Trophoblast cell (in vitro differentiated cells and primary cell): ENCODE measurements around the gene PDGFC.
A peak's percentile ranks its signal among the peaks of the same experiment; 100 is the strongest.

Experiments
- DNase-seq, 2 donors: peaks; one replicate each; pipeline ENCODE4 v3.0.0-alpha.2; 2016
- H2AFZ ChIP-seq: 2 replicates; pipeline ENCODE4 v1.6.1; 2013; ENCODE audit warnings: low read length, moderate library complexity, mild to moderate bottlenecking; ENCODE audit not compliant: insufficient read depth, poor library complexity
- H2AK5ac ChIP-seq: 2 replicates; pipeline ENCODE4 v1.6.1; 2013; ENCODE audit warnings: mild to moderate bottlenecking, low read length
- H2BK120ac ChIP-seq: 2 replicates; pipeline ENCODE4 v1.6.1; 2013; ENCODE audit warnings: low read length, mild to moderate bottlenecking, moderate library complexity; ENCODE audit not compliant: insufficient read depth, poor library complexity
- H2BK12ac ChIP-seq: 2 replicates; pipeline ENCODE4 v1.6.1; 2013; ENCODE audit warnings: mild to moderate bottlenecking, low read length, moderate library complexity
- H2BK5ac ChIP-seq: 2 replicates; pipeline ENCODE4 v1.6.1; 2013; ENCODE audit warnings: low read length, low read depth, moderate library complexity, mild to moderate bottlenecking; ENCODE audit not compliant: poor library complexity
- H3K14ac ChIP-seq: 2 replicates; pipeline ENCODE4 v1.6.1; 2013; ENCODE audit warnings: mild to moderate bottlenecking, low read length
- H3K18ac ChIP-seq: 2 replicates; pipeline ENCODE4 v1.6.1; 2013; ENCODE audit warnings: mild to moderate bottlenecking, low read length
- H3K23ac ChIP-seq: 2 replicates; pipeline ENCODE4 v1.6.1; 2013; ENCODE audit warnings: low read length
- H3K27ac ChIP-seq: 2 replicates; pipeline ENCODE4 v1.5.1; 2013; ENCODE audit warnings: low read depth, mild to moderate bottlenecking, inconsistent platforms, low read length, moderate library complexity
- H3K27me3 ChIP-seq: 2 replicates; pipeline ENCODE4 v1.6.1; 2013; ENCODE audit warnings: inconsistent platforms, mild to moderate bottlenecking, low read length, moderate library complexity; ENCODE audit not compliant: insufficient read depth
- H3K36me3 ChIP-seq, 2 experiments: 1 replicate in 1 of 2; 2 replicates in 1 of 2; pipeline ENCODE4 v1.6.1; 2013; ENCODE audit warnings: low read length in 2 of 2, mild to moderate bottlenecking in 2 of 2, moderate library complexity in 1 of 2; ENCODE audit not compliant: insufficient read depth in 2 of 2, control insufficient read depth in 1 of 2
- H3K4ac ChIP-seq: 2 replicates; pipeline ENCODE4 v1.6.1; 2013; ENCODE audit warnings: low read depth, mild to moderate bottlenecking, low read length, moderate library complexity
- H3K4me1 ChIP-seq, 2 experiments: 1 replicate in 1 of 2; 2 replicates in 1 of 2; pipeline ENCODE4 v1.6.1; 2013; ENCODE audit warnings: low read length in 2 of 2, mild to moderate bottlenecking in 2 of 2, moderate library complexity in 1 of 2; ENCODE audit not compliant: insufficient read depth in 2 of 2, control insufficient read depth in 1 of 2
- H3K4me2 ChIP-seq: 2 replicates; pipeline ENCODE4 v1.6.1; 2013; ENCODE audit warnings: inconsistent platforms, mild to moderate bottlenecking, low read length, moderate library complexity
- H3K4me3 ChIP-seq: 2 replicates; pipeline ENCODE4 v1.5.1; 2013; ENCODE audit warnings: mild to moderate bottlenecking, low read depth, low read length, inconsistent platforms
- H3K79me1 ChIP-seq: one replicate; pipeline ENCODE4 v1.6.1; 2013; ENCODE audit warnings: low read length
- H3K79me2 ChIP-seq: 2 replicates; pipeline ENCODE4 v1.6.1; 2013; ENCODE audit warnings: low read length, mild to moderate bottlenecking; ENCODE audit not compliant: control insufficient read depth, insufficient read depth, poor library complexity
- H3K9ac ChIP-seq: 2 replicates; pipeline ENCODE4 v1.6.1; 2013; ENCODE audit warnings: mild to moderate bottlenecking, low read length
- H3K9me3 ChIP-seq: 2 replicates; pipeline ENCODE4 v1.6.1; 2013; ENCODE audit warnings: low read depth, mild to moderate bottlenecking, control low read depth, inconsistent platforms, low read length; ENCODE audit not compliant: insufficient read depth
- H4K12ac ChIP-seq: 2 replicates; pipeline ENCODE4 v1.6.1; 2013; ENCODE audit warnings: low read depth, mild to moderate bottlenecking, low read length, moderate library complexity
- H4K8ac ChIP-seq: 2 replicates; pipeline ENCODE4 v1.6.1; 2013; ENCODE audit warnings: low read depth, mild to moderate bottlenecking, low read length, moderate library complexity
- H4K91ac ChIP-seq: one replicate; pipeline ENCODE4 v1.6.1; 2013; ENCODE audit warnings: low read depth, mild to moderate bottlenecking, low read length, moderate library complexity
- WGBS: extraction: QIAGEN DNeasy Blood & Tissue Kit; methylation state at CpG from one replicate; pipeline ENCODE4 v1.1.7; 2013; ENCODE audit warnings: missing lambda C conversion rate; ENCODE audit not compliant: insufficient read length, insufficient coverage; ENCODE audit errors: extremely low coverage; 5-methylcytosine and 5-hydroxymethylcytosine counted together

Gene PDGFC

DNA sequence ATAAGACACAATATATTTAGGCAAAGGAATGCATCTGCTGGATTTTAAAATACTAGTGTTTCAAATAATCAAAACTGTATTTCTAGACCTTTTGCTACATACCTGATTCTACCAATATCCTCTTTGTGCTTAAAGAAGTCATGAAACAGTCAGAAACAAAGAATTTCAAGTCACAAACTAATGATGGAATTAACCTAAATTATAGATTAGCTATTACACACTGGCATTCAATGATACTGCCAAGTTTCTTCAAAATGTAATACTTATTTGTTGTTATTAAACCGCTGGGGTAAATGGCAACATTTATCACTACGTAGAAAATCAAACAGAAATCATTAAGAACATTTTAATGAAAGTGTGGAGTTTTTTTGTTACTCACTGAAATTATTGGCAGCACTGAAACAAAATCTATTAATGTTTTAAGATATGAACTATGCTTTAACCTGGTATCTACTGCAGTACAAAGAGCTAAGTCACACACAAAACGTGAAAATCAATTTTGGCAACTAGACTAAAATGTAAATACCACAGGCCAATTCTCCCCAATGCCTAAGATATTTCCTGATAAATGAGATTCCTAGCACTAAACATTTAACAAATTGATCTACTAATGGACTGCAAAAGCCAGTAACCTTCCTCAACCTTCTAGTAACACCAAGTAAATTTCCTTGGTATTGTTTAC, 19.4 kb downstream of the PDGFC start:
- no peak overlapping the region for H3K18ac ChIP-seq
- H3K4me3 ChIP-seq = no peak overlapping the region
- H4K8ac ChIP-seq = no peak overlapping the region
- no peak overlapping the region for H3K4me2 ChIP-seq
- no peak overlapping the region for H3K27ac ChIP-seq
- H4K12ac ChIP-seq = no peak overlapping the region
- H2BK12ac ChIP-seq = no peak overlapping the region
- no peaks in the 10 kb centered on the region for H3K36me3 ChIP-seq
- H2AFZ ChIP-seq = no peak overlapping the region
- H3K4ac ChIP-seq = no peak overlapping the region
- H4K91ac ChIP-seq = no peak overlapping the region
- H3K27me3 ChIP-seq = no peaks in the 10 kb centered on the region
- H3K79me2 ChIP-seq = no peaks in the 10 kb centered on the region
- DNase-seq = no peak
- no peaks in the 10 kb centered on the region for H3K79me1 ChIP-seq
- H3K9me3 ChIP-seq = no peaks in the 10 kb centered on the region
- no peak overlapping the region for H2BK5ac ChIP-seq
- peaks cover 0 to 2% of the 10 kb centered on the region in 2 experiments for H3K4me1 ChIP-seq
- H3K23ac ChIP-seq = no peak overlapping the region
- no peak overlapping the region for H2AK5ac ChIP-seq
- no peak overlapping the region for H2BK120ac ChIP-seq
- H3K9ac ChIP-seq = no peak overlapping the region
- WGBS = no CpG with 5 or more reads among the region's 3 CpGs
- no peak overlapping the region for H3K14ac ChIP-seq

GRCh38 chr4:156950948-156951347, 20.7 kb downstream of the PDGFC start:
- H3K4me3 ChIP-seq = no peak overlapping the region
- H3K14ac ChIP-seq = no peak overlapping the region
- H2AK5ac ChIP-seq = no peak overlapping the region
- no peak overlapping the region for H3K27ac ChIP-seq
- no peak overlapping the region for H4K8ac ChIP-seq
- H2BK120ac ChIP-seq = no peak overlapping the region
- no peak overlapping the region for H3K4me2 ChIP-seq
- no peak overlapping the region for H3K18ac ChIP-seq
- no peaks in the 10 kb centered on the region for H3K36me3 ChIP-seq
- no peak overlapping the region for H2BK12ac ChIP-seq
- WGBS = no CpG with 5 or more reads among the region's 3 CpGs
- no peak for DNase-seq
- H3K9me3 ChIP-seq = no peaks in the 10 kb centered on the region
- peaks cover 0 to 2% of the 10 kb centered on the region in 2 experiments for H3K4me1 ChIP-seq
- H4K12ac ChIP-seq = no peak overlapping the region
- H3K27me3 ChIP-seq = no peaks in the 10 kb centered on the region
- peaks cover 1% of the 10 kb centered on the region for H3K79me1 ChIP-seq
- no peak overlapping the region for H2BK5ac ChIP-seq
- H3K9ac ChIP-seq = no peak overlapping the region
- H2AFZ ChIP-seq = no peak overlapping the region
- H4K91ac ChIP-seq = no peak overlapping the region
- H3K79me2 ChIP-seq = peaks cover 2% of the 10 kb centered on the region
- no peak overlapping the region for H3K4ac ChIP-seq
- no peak overlapping the region for H3K23ac ChIP-seq

DNA sequence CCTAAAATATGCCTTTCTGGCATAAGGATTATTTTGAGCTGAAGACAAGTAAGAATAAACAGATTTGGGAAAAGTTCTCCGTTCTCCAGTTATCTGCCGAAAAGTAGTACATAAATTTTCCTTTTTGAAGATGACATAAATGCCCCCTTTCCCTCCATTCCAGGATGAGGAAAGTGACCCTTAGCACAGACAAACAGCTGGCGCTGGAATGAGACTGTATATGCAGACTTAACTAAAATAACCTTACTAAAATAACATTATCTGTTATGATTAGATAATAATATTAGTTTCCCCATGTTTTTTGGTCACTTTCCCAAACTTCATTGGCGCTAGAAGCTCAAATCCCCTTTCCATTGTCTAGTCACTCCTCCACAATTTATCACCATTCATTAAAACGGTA, 21.5 kb downstream of the PDGFC start:
- Histone ChIP-seq H4K91ac (no peak overlapping the region), H3K4ac (no peak overlapping the region), H2AFZ (no peak overlapping the region), H3K79me2 (peaks cover 2% of the 10 kb centered on the region), H3K9me3 (no peaks in the 10 kb centered on the region), H3K36me3 (no peaks in the 10 kb centered on the region), H3K4me1 (peaks cover 0 to 2% of the 10 kb centered on the region in 2 experiments), H3K23ac (no peak overlapping the region), H3K9ac (no peak overlapping the region), H2BK5ac (no peak overlapping the region), H3K27ac (no peak overlapping the region), H4K12ac (no peak overlapping the region), H2AK5ac (no peak overlapping the region), H3K4me3 (no peak overlapping the region), H4K8ac (no peak overlapping the region), H3K27me3 (no peaks in the 10 kb centered on the region), H3K14ac (no peak overlapping the region), H3K18ac (no peak overlapping the region), H3K4me2 (no peak overlapping the region), H2BK12ac (no peak overlapping the region), H3K79me1 (peaks cover 1% of the 10 kb centered on the region), H2BK120ac (no peak overlapping the region)
- no peak for DNase-seq
- WGBS = no CpG with 5 or more reads among the region's 5 CpGs

DNA sequence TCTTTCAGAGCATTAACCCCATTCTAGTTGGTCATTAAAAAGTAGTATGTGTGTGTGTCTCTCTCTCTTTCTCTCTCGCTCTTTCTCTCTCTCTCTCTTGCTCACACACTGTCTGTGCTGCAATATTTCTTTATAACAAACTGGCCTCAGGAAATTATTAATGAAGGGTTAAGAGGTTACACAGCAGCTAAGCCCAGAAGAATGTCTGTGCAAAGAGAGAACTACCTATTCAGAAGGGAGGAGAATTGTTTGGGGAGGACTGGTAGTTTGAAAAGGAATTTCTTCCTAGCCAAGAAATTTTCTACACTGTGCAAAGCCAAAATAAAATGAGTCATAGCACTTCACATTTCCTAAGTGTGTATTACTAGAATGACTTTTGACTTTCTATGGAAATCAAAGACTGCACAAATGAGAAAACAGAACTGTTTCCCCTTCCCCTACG, 22.2 kb downstream of the PDGFC start:
- Histone ChIP-seq H3K4ac (no peak overlapping the region), H3K4me3 (no peak overlapping the region), H3K18ac (no peak overlapping the region), H2BK5ac (no peak overlapping the region), H3K27me3 (no peaks in the 10 kb centered on the region), H3K4me1 (peaks cover 0 to 2% of the 10 kb centered on the region in 2 experiments), H2AK5ac (no peak overlapping the region), H3K27ac (peak overlapping the region; percentile 34), H2AFZ (no peak overlapping the region), H3K9me3 (no peaks in the 10 kb centered on the region), H3K79me2 (peaks cover 2% of the 10 kb centered on the region), H3K4me2 (no peak overlapping the region), H3K23ac (no peak overlapping the region), H4K91ac (no peak overlapping the region), H3K14ac (no peak overlapping the region), H3K36me3 (no peaks in the 10 kb centered on the region), H4K12ac (no peak overlapping the region), H2BK12ac (no peak overlapping the region), H3K79me1 (peaks cover 1% of the 10 kb centered on the region), H2BK120ac (no peak overlapping the region), H3K9ac (no peak overlapping the region), H4K8ac (no peak overlapping the region)
- no peak for DNase-seq
- WGBS = no CpG with 5 or more reads among the region's 2 CpGs
